KG1 (cell line): Measurements from ENCODE around the gene RFLNA.

Source experiments
- DNase-seq: peaks from one replicate; lab custom pipeline; 2025; lab: John Stamatoyannopoulos, UW

Gene RFLNA

GRCh38 chr12:124294780-124295341 is at the start of gene RFLNA:
TSS of gene RFLNA (plus strand) at chr12:124295093. CDS start at chr12:124295430, 337 bp downstream.
- no peak for DNase-seq

- DNase-seq, result no peak
Measured at GRCh38 chr12:124247331-124247730, 47.6 kb upstream of the RFLNA start.

GRCh38 chr12:124248941-124249825 is 45.7 kb upstream of the RFLNA start:
- no peak for DNase-seq

DNA sequence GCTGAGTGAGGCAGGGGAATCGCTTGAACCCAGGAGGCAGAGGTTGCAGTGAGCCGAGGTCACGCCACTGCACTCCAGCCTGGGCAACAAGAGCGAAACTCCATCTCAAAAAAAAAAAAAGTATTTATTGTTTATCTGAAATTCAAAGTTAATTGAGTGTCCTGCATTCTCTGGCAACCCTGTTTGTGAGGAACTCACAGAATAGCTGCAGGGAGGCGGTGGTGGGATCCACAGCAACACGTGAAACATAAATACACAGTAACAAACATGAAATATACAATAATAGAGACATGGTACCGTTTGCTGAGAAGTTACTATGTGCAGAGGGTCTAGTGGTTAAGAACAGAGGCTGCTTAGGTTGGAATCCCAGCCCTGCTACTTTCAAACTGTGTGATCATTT is 43.7 kb upstream of the RFLNA start:
- no peak for DNase-seq

DNA sequence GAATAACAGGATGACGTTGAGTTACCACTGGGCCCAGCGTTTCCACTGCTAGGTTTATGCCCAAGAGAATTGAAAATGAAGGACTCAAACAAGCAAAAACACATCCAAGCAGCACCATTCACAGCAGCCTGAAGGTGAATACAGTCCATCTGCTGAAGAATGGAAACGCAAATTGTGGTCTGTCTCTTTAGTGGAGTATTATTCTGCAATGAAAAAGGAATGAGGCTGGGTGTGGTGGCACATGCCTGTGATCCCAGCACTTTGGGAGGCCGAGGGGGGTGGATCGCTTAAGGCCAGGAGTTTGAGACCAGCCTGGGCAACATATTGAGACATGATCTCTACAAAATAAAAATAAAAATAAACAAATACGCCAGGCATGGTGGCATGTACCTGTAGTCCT is 41.9 kb upstream of the RFLNA start:
- DNase-seq, result no peak

GRCh38 chr12:124254126-124254525 is 40.8 kb upstream of the RFLNA start:
- no peak for DNase-seq

- peak; percentile 61 for DNase-seq
Measured at GRCh38 chr12:124259154-124260066, 35.5 kb upstream of the RFLNA start.

DNA sequence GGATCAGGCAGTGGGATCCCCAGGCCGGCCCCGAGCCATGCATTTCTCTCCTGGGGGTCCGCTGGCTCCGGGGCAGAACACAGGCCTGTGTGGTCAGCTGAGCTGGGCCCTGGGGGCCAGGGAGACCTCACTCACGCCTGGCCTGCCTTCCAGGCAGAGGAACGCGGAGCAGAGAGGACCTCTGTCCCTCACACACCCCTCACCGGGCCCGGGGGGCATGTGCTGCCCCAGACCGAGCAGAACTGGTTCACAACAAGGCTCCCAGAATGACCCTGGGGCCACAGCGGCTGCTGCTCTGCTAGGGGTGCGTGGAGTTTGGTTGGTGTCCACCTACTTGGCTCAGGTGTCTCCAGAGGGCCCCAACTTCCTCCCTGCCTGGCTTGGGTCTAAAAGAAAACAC is 33.0 kb upstream of the RFLNA start:
- no peak for DNase-seq

DNA sequence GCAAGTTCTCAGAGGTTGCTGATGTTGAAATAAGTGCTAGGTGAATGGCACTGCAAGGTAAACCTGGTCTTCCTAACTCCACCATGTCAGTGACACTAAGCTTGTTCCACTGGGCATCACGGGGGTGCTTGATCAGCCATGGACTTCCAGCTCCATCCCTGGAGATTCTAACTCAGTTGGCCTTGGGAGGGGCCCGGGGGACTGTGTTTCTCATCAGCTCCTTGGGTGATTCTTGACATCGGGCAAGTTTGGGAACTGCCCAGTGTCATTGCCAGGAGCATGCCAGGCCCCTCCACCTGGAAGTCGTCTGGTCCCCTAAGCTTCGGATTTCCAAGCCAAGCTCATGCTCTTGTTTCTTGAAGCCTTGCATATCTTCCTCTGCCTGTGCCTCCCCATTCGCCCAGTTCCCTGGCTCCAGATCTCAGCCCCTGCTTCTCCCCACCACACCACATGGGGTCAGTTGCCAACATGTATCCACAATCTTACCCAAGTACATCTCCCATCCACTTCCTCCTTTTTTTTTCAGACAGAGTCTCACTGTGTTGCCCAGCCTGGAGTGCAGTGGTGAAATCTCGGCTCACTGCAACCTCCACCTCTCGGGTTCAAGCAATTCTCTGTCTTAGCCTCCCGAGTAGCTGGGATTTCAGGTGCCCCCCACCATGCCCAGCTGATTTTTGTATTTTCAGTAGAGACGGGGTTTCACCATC is 30.7 kb upstream of the RFLNA start:
- no peak for DNase-seq

- no peak for DNase-seq
Measured at GRCh38 chr12:124264879-124265278, 30.0 kb upstream of the RFLNA start.

DNA sequence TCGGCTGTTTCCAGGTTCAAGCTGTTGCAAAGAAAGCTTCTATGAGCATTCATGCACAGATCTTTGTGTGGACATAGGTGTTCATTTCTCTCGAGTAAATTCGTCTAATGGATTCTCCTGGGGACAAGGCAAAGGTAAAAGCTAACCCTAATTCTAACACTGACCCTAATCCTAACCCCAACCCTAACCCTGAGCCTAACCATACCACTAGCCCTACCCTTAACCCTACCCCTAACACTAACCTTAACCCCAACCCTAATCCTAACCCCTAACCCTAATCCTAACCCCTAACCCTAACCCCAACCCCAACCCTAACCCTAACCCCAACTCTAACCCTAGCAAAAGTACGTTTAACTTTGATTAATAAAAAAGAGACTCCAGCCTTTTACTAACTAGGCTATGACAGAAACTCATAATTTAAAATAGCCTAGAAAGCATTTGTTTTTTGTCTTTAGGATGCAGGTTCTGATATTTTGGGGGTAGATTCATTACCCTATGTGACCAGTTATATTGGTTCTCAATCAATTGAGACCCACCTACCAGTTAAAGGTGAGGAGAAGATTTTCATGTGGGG is 27.6 kb upstream of the RFLNA start:
- DNase-seq, result no peak

- DNase-seq, result no peak
Measured at GRCh38 chr12:124270671-124271070, 24.2 kb upstream of the RFLNA start.

DNA sequence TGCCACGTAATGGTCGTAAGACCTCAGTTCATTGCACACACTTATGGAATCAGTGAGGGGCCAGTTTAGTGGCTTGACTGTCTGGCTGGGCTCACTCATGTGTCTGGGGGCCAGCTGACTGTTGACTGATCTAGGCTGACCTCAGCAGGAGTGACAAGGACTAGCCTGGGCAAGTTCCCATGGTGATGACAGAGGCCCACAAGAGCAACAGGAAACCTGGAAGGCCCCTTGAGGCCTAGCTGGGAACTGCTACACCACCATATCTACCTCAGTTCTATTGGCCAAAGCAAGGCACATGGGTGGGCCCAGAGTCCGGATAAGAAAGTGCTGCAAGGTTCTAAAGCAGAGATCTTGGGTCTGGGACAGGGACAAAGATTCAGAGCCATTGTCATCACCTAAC is 21.3 kb upstream of the RFLNA start:
- no peak for DNase-seq

DNA sequence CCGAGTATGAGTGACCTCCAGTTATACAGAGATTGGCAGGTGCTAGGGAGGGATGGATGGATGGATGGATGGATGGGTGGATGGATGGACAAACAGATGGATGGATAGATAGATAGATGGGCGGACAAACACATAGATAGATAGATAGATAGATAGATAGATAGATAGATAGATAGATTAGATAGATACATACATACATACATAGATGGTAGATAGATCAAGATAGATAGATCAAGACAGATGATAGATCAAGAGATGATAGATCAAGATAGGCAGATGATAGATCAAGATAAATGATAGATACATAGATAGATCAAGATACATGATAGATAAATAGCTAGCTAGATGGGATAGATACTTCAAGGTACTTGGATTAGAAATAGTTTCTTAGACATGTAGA is 18.6 kb upstream of the RFLNA start:
- DNase-seq, result no peak

- DNase-seq, result no peak
Measured at GRCh38 chr12:124277394-124278241, 17.3 kb upstream of the RFLNA start.

- DNase-seq, result no peak
Measured at GRCh38 chr12:124278389-124279101, 16.3 kb upstream of the RFLNA start.

GRCh38 chr12:124279315-124279714 is 15.6 kb upstream of the RFLNA start:
- no peak for DNase-seq

GRCh38 chr12:124279846-124280360 is 15.0 kb upstream of the RFLNA start:
- no peak for DNase-seq

DNA sequence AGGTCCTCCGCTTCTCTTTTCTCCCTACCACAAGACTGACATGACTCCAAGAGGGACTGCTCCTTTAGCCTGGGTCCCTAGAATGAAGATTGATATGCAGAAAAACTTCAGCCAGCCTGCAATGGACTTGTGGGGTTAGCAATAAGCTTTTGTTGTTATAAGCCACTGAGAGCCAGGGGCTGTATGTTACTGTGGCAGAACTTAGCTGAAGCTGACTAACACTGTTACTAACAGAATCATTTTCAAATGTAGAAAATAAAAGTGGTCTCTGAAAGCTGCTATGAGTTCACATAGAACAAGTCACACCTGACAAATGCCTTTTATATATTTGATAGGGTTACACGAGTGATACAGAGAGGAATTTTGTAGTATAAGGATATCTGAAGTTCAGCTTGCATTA is 13.6 kb upstream of the RFLNA start:
- no peak for DNase-seq

- DNase-seq, result no peak
Measured at GRCh38 chr12:124282287-124282686, 12.6 kb upstream of the RFLNA start.
